ENCODE results near the gene TMEM198.

- TF ChIP-seq POLR2A (IDR thresholded peaks at IDR 0.05; ENCODE audit: low read depth, low read length) (no peak), POLR2AphosphoS5 (IDR thresholded peaks at IDR 0.05; ENCODE audit: low read depth, low read length) (no peak)
These were observed 38.2 kb upstream of the TMEM198 start for GRCh38 chr2:219505585-219505984.

All from GM12891 (cell line).